Skeletal muscle satellite cell (primary cell): ENCODE results near the gene PATJ.
"Not testable (repeated sequence)": the region's sequence is repeated elsewhere in the genome, so short reads cannot be mapped to it uniquely, and the experiment has no call there.

ENCODE experiments used
- H3K27me3 ChIP-seq: 2 replicates; pipeline ENCODE4 v1.7.0; 2013; ENCODE audit warnings: low read length; ENCODE audit not compliant: control insufficient read depth, insufficient read depth
- H3K36me3 ChIP-seq: 2 replicates; pipeline ENCODE4 v1.7.0; 2013; ENCODE audit warnings: mild to moderate bottlenecking, control low read depth, low read length; ENCODE audit not compliant: insufficient read depth
- H3K4me1 ChIP-seq: 2 replicates; pipeline ENCODE4 v1.7.0; 2013; ENCODE audit warnings: low read length; ENCODE audit not compliant: control insufficient read depth, insufficient read depth
- H3K4me2 ChIP-seq: 2 replicates; pipeline ENCODE4 v1.7.0; 2013; ENCODE audit warnings: mild to moderate bottlenecking, low read length
- H3K4me3 ChIP-seq: 2 replicates; pipeline ENCODE4 v1.7.0; 2013; ENCODE audit warnings: low read length
- H3K9ac ChIP-seq: 2 replicates; pipeline ENCODE4 v1.7.0; 2013; ENCODE audit warnings: mild to moderate bottlenecking, low read depth, low read length, moderate library complexity
- H3K9me3 ChIP-seq: replicated peaks from 2 replicates; pipeline ENCODE4 v1.7.0; 2013; ENCODE audit warnings: mild to moderate bottlenecking, control low read depth, low read length

Gene PATJ

DNA sequence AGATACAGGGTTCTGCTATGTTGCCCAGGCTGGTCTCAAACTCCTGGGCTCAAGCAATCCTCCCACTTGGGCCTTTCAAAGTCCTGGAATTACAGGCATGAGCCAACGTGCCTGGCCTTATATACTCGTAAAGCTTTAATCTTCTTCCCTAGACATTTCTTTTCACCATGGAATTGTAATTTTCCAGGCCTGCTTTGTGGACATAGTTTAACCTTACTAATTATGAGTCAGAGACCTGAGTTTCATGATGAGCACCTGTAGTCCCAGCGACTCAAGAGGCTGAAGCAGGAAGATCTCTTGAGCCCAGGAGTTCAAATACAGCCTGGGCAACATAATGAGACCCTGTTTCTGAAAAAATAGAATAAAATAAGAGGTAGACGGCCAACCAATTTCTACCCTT lies 12.3 kb downstream of the PATJ start:
- no peak overlapping the region for H3K4me3 ChIP-seq
- H3K4me1 ChIP-seq, result no peaks in the 10 kb centered on the region
- no peaks in the 10 kb centered on the region for H3K27me3 ChIP-seq
- H3K9ac ChIP-seq, result no peak overlapping the region
- H3K9me3 ChIP-seq, result no peaks in the 10 kb centered on the region
- H3K36me3 ChIP-seq, result no peaks in the 10 kb centered on the region
- H3K4me2 ChIP-seq, result no peak overlapping the region

DNA sequence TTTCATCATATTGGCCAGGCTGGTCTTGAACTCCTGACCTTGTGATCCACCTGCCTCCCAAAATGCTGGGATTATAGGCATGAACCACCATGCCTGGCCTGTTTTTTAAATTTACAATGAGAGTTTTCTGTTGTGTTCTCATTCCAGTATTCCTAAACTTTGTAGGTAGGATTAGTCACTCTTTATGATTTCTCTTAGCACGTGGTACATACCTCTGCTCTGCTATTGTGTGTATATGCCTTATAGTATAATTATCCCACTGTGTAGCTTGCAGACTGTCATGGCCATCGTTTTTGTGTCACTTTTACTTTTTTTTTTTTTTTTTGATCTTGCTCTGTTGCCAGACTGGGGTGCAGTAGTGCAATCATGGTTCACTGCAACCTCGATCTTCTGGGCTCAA lies 14.5 kb downstream of the PATJ start:
- H3K4me1 ChIP-seq, result no peaks in the 10 kb centered on the region
- H3K4me2 ChIP-seq, result no peak overlapping the region
- no peak overlapping the region for H3K4me3 ChIP-seq
- H3K9me3 ChIP-seq, result no peaks in the 10 kb centered on the region
- no peaks in the 10 kb centered on the region for H3K27me3 ChIP-seq
- H3K9ac ChIP-seq, result no peak overlapping the region
- H3K36me3 ChIP-seq, result no peaks in the 10 kb centered on the region

DNA sequence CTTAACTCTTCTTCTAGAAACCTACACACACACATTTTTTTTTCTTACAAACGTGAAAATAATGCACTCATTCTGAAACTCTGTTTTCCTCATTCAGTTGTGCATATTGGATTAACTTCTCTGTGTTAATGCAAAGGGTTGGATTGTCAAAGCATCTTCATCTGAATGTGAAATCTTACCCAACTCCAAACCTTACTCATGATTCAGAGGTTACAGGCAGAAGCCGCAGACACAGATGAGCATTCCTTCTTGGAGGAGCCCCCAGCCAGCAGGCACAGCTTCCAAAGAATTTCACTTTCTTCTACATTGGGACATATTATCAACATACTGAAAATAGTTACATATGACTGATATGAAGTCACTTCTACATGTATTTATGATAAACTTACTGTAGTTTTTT lies 15.7 kb downstream of the PATJ start:
- Histone ChIP-seq H3K36me3 (no peaks in the 10 kb centered on the region), H3K4me1 (no peaks in the 10 kb centered on the region), H3K27me3 (no peaks in the 10 kb centered on the region), H3K4me2 (no peak overlapping the region), H3K4me3 (no peak overlapping the region), H3K9ac (no peak overlapping the region), H3K9me3 (no peaks in the 10 kb centered on the region)

GRCh38 chr1:61770131-61770530 lies 27.9 kb downstream of the PATJ start:
- Histone ChIP-seq H3K9me3 (no peaks in the 10 kb centered on the region), H3K4me3 (no peak overlapping the region), H3K4me2 (no peak overlapping the region), H3K36me3 (no peaks in the 10 kb centered on the region), H3K4me1 (no peaks in the 10 kb centered on the region), H3K27me3 (no peaks in the 10 kb centered on the region), H3K9ac (no peak overlapping the region)

DNA sequence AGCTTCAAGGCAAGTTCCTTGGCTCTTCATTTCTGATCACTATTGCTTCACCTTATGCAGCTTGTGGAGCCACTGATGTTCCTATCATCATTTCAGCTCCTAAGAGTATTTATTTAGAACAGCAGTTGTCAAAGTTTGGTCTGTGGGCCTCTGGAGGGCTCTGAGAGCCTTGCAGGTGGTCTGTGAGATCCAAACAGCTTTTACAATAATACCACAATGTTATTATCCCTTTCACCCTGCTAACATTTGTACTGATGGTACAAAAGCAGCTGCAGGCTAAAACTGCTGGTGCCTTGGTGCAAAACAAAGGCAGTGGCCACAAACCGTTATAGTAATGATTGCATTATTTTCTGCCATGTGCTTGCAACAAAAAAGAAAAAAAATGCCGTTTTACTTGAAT lies 33.8 kb downstream of the PATJ start:
- Histone ChIP-seq H3K36me3 (no peaks in the 10 kb centered on the region), H3K4me1 (no peaks in the 10 kb centered on the region), H3K9me3 (no peaks in the 10 kb centered on the region), H3K4me3 (no peak overlapping the region), H3K4me2 (no peak overlapping the region), H3K27me3 (no peaks in the 10 kb centered on the region), H3K9ac (no peak overlapping the region)

- H3K9me3 ChIP-seq, result no peaks in the 10 kb centered on the region
- no peaks in the 10 kb centered on the region for H3K4me1 ChIP-seq
- H3K36me3 ChIP-seq, result no peaks in the 10 kb centered on the region
- no peak overlapping the region for H3K4me3 ChIP-seq
- no peak overlapping the region for H3K4me2 ChIP-seq
- H3K27me3 ChIP-seq, result no peaks in the 10 kb centered on the region
- no peak overlapping the region for H3K9ac ChIP-seq
Measured at GRCh38 chr1:61779231-61779630, 37.0 kb downstream of the PATJ start.

DNA sequence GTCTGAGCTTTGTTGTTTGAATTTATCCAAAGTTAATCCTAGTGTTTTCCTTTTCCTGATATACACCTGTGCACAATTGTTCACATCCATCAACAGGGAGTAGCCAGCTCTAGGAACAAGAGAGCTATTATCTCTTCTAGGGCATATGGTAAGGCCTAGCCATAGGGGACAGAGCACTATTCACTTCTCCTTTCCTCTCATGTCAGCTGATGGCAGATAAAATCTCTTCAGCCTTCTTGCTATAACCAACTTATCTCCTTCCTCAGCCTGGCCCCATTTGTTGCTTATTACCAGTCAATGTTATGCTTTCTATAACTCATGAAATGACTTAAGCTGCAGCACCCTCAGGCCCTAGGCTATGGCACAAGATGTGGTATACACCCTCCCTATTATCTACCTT lies 38.9 kb downstream of the PATJ start:
- Histone ChIP-seq H3K27me3 (no peaks in the 10 kb centered on the region), H3K4me1 (no peaks in the 10 kb centered on the region), H3K4me2 (no peak overlapping the region), H3K4me3 (no peak overlapping the region), H3K9me3 (no peaks in the 10 kb centered on the region), H3K36me3 (no peaks in the 10 kb centered on the region), H3K9ac (no peak overlapping the region)

GRCh38 chr1:61782771-61783170 lies 40.5 kb downstream of the PATJ start:
- Histone ChIP-seq H3K4me1 (no peaks in the 10 kb centered on the region), H3K36me3 (no peaks in the 10 kb centered on the region), H3K27me3 (no peaks in the 10 kb centered on the region), H3K4me3 (no peak overlapping the region), H3K9me3 (no peaks in the 10 kb centered on the region), H3K9ac (no peak overlapping the region), H3K4me2 (no peak overlapping the region)

DNA sequence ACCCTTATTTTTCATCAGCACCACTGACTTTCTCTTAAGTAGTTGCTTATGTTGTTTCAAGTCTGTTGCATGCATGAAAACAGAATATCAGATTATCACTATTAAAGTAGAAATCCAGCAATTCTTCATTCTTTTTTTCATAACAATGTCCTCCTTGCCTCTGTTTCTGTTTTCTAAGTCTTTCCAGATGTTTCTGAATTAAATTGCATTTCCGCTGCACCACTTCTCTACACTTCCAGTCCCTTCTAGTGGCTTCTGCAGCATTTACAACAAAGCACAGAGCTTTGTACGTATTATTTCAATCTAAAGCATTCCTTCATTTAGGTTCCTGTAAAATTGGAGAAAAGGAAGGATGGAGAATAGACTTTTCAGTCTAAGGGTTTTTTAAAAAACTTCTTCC lies 42.4 kb downstream of the PATJ start:
- H3K4me3 ChIP-seq, result no peak overlapping the region
- no peak overlapping the region for H3K9ac ChIP-seq
- H3K27me3 ChIP-seq, result no peaks in the 10 kb centered on the region
- no peaks in the 10 kb centered on the region for H3K9me3 ChIP-seq
- no peaks in the 10 kb centered on the region for H3K4me1 ChIP-seq
- no peak overlapping the region for H3K4me2 ChIP-seq
- H3K36me3 ChIP-seq, result no peaks in the 10 kb centered on the region

DNA sequence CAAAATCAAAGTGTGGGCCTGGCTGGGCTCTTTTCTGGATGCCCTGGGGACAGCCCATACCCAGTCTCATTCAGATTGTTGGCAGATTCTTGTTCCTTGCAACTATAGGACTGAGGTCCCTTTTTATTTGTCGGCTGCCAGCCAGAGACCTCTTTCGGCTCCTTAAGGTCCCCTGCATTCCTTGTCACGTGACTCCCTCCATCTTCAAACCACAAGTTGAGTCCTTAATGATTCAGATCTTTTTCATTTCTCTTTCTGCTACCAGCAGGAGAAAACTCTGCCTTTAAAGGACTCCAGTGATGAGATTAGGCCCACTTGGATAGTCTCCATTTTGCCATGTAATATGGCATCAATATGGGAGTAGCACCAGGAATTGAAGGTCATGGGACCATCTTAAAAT lies 48.6 kb downstream of the PATJ start:
- no peak overlapping the region for H3K4me2 ChIP-seq
- H3K9ac ChIP-seq, result no peak overlapping the region
- H3K27me3 ChIP-seq, result no peaks in the 10 kb centered on the region
- H3K9me3 ChIP-seq, result no peaks in the 10 kb centered on the region
- H3K4me3 ChIP-seq, result no peak overlapping the region
- H3K4me1 ChIP-seq, result no peaks in the 10 kb centered on the region
- H3K36me3 ChIP-seq, result no peaks in the 10 kb centered on the region

DNA sequence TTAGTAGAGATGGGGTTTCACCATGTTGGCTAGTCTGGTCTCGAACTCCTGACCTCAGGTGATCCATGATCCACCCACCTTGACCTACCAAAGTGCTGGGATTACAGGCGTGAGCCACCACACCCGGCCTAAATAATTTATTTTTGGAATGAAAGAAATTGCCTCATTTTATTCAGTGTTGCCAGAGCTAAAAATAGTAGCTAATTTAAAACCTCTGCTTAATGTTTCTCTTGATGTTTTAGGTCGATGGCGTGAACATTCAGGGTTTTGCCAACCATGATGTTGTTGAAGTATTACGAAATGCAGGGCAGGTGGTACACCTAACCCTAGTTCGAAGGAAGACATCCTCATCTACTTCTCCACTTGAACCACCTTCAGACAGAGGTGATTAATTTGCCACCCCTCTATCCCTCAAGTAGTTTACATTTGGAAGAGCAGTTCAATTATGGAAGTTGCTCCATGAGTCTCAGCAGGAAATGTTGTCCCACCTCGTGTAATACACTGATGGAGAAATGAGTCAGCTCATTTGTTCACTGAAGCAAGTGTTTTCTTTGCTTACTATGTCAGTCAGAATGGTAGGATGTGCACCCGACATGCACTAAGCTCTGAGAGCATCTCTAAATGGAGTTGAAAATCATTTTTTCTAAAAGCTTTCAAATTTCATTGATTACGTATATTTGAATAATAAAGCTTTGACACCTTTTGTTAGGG lies 54.9 kb downstream of the PATJ start:
- Histone ChIP-seq H3K4me1 (no peaks in the 10 kb centered on the region), H3K36me3 (no peaks in the 10 kb centered on the region), H3K4me2 (no peak overlapping the region), H3K9me3 (no peaks in the 10 kb centered on the region), H3K4me3 (no peak overlapping the region), H3K9ac (no peak overlapping the region), H3K27me3 (no peaks in the 10 kb centered on the region)

DNA sequence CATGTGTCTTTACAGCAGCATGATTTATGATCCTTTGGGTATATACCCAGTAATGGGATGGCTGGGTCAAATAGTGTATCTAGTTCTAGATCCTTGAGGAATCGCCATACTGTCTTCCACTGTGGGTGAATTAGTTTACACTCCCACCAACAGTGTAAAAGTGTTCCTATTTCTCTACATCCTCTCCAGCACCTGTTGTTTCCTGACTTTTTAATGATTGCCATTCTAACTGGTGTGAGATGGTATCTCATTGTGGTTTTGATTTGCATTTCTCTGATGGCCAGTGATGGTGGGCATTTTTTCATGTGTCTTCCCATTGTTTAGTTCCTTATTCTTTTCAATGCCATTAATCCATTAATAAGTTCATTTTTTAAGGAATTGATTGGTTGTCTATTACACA lies 58.8 kb downstream of the PATJ start:
- not testable (repeated sequence) for H3K4me1 ChIP-seq, H3K9ac ChIP-seq, H3K36me3 ChIP-seq, H3K4me2 ChIP-seq, H3K27me3 ChIP-seq, H3K9me3 ChIP-seq, H3K4me3 ChIP-seq
